HL-60/S4 treated with retinoic acid at 250 ng/mL for 4 days and 3 days (cell line): ENCODE data around the gene GADD45G.

Experiments
- in situ Hi-C: fragments of 300-500 bp; cut with MboI; formaldehyde crosslinking; loops from 2 replicates; pipeline ENCODE4 v1.7.0; 2022; ENCODE audit warnings: low sequenced_read_pairs

GADD45G gene

DNA sequence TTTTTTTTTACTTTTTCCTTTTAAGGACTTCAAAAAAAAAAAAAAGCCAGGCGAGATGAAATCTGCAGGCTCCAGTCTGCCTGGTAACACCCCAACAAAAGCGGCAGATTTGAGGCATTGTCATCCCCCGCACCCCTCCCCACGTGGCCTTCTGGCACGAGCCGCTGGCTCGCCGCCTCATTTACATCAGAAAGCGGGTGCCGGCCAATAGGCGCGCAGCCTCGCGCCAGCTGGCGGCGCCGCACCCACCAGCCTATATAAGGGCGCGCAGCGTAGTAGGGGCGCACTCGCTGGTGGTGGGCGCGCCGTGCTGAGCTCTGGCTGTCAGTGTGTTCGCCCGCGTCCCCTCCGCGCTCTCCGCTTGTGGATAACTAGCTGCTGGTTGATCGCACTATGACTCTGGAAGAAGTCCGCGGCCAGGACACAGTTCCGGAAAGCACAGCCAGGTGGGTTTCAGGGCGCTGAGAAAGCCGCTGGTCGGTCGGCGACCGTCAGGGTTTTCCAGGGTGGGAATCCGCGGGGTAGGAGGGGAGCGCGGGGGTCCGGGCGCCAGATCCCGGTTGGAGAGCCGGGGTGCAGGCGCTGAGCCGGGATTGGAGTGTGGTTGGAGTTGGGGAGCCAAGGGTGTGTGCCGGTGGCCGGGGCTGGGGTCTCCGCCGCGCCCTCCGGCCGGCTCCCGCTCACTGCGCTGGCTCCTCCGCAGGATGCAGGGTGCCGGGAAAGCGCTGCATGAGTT lies at the start of gene GADD45G:
Gene GADD45G (plus strand): TSS at position 284 of the 736 bp plus-strand sequence. CDS start 110 bp downstream, at position 394.
- in situ Hi-C loops = no loop called here

DNA sequence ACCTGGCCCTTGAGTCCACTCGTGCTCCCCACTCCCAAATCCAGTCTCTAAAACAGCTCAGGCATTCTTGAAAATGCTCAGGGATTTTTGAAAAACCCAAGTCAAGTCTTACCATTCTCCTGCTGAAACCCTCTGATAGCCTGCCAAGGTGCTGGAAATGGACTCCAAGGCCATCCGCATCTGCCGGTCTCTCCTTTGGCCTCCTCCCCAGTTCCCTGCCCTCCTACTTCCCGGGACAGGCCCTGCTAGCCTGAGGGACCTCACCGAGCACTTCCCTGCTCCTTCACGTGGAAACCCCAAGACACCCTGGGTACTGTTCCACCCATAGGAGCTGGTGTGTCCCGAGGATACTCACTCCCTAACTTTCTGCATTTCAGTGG lies 49.8 kb upstream of the GADD45G start:
- in situ Hi-C loops = loop anchor here (10.0 kb wide), 1 partner anchor 110 kb away; no protein-coding TSS in a partner anchor

DNA sequence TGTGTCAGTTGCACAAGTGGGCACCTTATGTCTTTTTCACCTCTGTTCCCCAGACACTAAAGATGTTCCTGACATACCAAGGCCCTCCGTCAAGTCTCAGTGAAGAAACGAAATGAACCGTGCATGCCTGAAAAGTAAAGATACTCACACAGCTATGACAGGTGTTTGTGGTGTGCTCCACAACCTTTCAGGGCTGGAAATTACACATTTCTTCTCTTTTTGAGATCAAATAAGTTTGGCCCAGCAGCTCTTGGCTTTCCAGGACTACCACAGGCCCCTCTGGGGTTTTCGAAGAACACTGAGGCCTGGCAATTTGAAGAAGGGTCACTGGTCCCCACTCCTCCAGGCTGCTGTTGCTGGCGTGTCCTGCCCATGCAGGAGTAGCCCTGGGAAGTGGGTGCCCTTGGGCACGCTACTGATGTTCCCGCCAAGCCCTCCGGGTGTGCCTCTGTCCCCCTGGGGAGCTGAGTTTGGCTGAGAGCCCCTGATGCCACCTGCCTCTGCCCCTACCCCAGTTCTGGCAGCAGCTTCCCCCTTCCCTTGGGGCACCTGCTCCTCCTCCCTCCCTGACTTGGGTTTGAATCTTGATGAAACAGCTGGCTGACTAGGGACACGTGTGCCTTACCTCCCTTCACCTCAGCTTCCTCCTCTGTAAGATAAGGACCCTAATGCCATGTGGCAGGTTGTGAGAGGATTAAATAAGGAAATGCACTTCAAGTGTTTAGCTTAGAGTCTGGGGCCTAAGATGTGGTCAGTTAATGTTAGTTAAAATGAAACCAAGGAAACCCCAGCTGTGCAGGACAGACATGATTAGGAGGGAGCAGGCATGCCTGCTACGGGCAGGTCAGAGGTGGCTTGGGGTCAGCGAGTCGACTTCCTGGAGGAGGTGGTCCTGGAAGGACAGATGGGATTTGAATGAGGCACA lies 49.1 kb upstream of the GADD45G start:
- in situ Hi-C loops = loop anchor here (10.0 kb wide), 1 partner anchor 111 kb away; no protein-coding TSS in a partner anchor

DNA sequence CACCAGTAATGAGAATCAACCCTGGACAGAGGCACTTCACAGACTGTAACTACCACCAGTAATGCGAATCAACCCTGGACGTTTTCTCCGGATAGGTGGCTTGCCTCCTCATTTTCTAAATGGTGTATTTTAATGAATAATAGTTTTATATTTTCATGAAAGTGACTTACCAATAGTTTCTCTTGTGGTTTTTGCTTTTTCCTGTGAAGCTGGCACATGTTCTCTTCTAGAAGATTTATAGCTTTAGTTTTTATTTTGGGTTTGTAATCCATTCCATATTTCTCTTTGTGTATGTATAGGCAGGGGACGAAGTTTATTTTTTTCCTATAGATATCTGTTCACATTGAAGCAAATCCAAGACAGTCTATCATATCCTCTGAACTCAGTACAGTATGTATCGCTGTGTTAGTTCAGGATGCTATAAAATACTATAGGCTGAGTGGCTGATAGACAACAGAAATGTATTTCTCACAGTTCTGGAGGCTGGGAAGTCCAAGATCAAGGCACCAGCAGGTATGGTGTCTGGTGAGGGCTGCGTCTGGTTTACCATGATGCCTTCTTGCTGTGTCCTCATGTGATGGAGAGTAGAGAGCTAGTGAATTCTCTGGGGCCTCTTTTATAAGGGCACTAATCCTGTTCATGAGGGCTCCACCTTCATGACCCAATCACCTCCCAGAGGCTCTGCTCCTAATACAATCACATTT lies 46.5 kb upstream of the GADD45G start:
- in situ Hi-C loops = loop anchor here (10.0 kb wide), 1 partner anchor 114 kb away; no protein-coding TSS in a partner anchor

DNA sequence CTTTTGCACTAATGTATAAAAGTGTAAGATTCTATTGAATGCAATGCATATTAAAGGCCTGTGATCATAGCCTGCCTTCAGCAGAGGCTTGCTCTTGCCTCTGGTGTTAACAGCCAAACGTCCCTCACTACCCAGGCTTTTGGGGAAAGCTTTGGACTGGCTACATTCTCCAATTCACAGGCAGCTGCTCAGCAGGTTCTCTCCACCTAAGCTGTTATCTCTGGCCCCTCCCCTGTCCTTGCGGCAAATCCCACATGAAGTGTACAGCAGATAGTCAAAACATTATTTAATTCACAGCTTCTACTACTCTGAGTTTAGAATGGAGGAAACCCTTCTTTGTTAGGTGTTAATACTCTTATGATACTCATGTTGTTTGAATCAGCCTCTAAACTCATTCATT lies 45.9 kb upstream of the GADD45G start:
- in situ Hi-C loops = loop anchor here (10.0 kb wide), 1 partner anchor 114 kb away; no protein-coding TSS in a partner anchor

GRCh38 chr9:89562186-89562814 lies 42.5 kb upstream of the GADD45G start:
- in situ Hi-C loops = loop anchor here (10.0 kb wide), 1 partner anchor 177 kb away; no protein-coding TSS in a partner anchor

GRCh38 chr9:89563571-89564345 lies 41.1 kb upstream of the GADD45G start:
- in situ Hi-C loops = loop anchor here (10.0 kb wide), 1 partner anchor 179 kb away; no protein-coding TSS in a partner anchor

GRCh38 chr9:89564346-89564878 lies 40.4 kb upstream of the GADD45G start:
- in situ Hi-C loops = loop anchor here (10.0 kb wide), 1 partner anchor 180 kb away; no protein-coding TSS in a partner anchor

GRCh38 chr9:89567649-89568048 lies 37.2 kb upstream of the GADD45G start:
- in situ Hi-C loops = loop anchor here (10.0 kb wide), 1 partner anchor 183 kb away; no protein-coding TSS in a partner anchor

DNA sequence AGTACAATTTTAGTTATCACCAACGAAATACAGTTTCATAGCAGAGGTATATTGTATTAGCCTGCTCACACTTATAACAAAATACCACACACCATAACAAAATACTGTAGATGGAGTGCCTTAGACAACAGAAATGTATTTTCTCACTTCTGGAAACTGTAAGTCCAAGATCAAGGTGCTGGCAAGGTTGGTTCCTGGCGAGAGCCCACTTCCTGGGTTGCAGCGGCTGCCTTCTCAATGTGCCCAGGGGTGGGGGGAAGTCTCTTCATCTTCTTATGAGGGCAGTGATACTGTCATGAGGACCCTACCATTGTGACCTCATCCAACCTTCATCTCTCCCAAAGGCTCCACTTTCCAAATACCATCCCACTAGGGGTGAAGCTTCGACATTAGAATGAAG lies 30.5 kb upstream of the GADD45G start:
- in situ Hi-C loops = no loop called here

GRCh38 chr9:89576404-89576839 lies 28.4 kb upstream of the GADD45G start:
- in situ Hi-C loops = loop anchor here (25.0 kb wide), 1 partner anchor 1286 kb away; no protein-coding TSS in a partner anchor

- in situ Hi-C loops = loop anchor here (25.0 kb wide), 1 partner anchor 1285 kb away; no protein-coding TSS in a partner anchor
Measured at GRCh38 chr9:89577363-89577762, 27.4 kb upstream of the GADD45G start.

DNA sequence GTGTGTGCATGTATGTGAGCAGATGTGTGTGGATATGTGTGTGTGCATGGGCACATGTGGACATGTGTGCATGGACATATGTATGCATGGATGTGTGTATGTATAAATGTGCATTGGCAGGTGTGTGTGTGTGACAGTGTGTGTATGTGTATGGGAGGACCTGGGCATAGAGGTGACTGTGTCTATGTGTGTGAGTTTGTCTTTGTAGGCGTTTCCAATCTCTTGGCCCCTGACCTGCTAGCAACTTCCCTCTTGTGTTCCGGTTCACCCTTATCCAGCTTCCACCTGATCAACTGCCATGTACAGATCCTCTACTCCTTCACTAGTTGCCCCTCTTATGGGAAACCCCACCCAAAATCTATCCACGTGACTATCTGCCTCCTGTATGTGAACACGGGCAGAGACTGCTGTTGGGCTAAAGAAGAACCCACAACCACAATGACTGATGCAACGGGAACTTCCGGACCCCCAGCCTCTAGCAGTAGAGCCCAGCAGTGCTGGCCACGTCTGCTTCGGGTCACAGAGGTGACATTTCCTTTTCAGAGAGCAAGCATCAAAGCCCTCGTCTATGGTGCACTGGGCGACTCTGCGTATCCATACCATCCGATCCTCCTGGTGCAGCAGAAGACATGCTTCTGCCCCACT lies 24.9 kb upstream of the GADD45G start:
- in situ Hi-C loops = loop anchor here (25.0 kb wide), 1 partner anchor 1282 kb away; no protein-coding TSS in a partner anchor

GRCh38 chr9:89586311-89586710 lies 18.5 kb upstream of the GADD45G start:
- in situ Hi-C loops = loop anchor here (25.0 kb wide), 1 partner anchor 1276 kb away; no protein-coding TSS in a partner anchor

GRCh38 chr9:89588271-89588879 lies 16.4 kb upstream of the GADD45G start:
- in situ Hi-C loops = loop anchor here (25.0 kb wide), 1 partner anchor 1274 kb away; no protein-coding TSS in a partner anchor

- in situ Hi-C loops = loop anchor here (10.0 to 25.0 kb wide), 2 partner anchors 514 to 1272 kb away; no protein-coding TSS in a partner anchor
Measured at GRCh38 chr9:89590415-89590814, 14.4 kb upstream of the GADD45G start.
